ENCODE measurements around the gene TPGS2.

The TPGS2 gene

DNA sequence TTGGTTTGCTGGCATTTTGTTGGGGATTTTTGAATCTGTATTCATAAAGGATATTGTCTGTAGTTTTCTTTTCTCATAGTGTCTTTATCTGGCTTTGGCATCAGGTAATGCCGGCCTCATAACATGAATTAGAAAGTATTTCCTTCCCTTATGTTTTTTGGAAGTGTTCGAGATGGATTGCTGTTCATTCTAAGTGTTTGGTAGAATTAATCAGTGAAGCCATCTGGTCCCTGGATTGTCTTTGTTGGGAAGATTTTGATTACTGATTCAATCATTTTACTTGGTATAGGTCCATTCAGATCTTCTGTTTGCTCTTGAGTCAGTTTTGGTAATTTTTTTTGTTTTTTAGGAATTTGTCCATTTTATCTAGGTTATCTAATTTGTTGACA is 22.4 kb upstream of the TPGS2 start:
- DNase-seq (ENCODE audit: extremely low read depth, low read depth): no peak
- TF ChIP-seq, protein P1, sequence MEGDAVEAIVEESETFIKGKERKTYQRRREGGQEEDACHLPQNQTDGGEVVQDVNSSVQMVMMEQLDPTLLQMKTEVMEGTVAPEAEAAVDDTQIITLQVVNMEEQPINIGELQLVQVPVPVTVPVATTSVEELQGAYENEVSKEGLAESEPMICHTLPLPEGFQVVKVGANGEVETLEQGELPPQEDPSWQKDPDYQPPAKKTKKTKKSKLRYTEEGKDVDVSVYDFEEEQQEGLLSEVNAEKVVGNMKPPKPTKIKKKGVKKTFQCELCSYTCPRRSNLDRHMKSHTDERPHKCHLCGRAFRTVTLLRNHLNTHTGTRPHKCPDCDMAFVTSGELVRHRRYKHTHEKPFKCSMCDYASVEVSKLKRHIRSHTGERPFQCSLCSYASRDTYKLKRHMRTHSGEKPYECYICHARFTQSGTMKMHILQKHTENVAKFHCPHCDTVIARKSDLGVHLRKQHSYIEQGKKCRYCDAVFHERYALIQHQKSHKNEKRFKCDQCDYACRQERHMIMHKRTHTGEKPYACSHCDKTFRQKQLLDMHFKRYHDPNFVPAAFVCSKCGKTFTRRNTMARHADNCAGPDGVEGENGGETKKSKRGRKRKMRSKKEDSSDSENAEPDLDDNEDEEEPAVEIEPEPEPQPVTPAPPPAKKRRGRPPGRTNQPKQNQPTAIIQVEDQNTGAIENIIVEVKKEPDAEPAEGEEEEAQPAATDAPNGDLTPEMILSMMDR (IDR thresholded peaks at IDR 0.05; ENCODE audit: low read depth, low read length): no peak

DNA sequence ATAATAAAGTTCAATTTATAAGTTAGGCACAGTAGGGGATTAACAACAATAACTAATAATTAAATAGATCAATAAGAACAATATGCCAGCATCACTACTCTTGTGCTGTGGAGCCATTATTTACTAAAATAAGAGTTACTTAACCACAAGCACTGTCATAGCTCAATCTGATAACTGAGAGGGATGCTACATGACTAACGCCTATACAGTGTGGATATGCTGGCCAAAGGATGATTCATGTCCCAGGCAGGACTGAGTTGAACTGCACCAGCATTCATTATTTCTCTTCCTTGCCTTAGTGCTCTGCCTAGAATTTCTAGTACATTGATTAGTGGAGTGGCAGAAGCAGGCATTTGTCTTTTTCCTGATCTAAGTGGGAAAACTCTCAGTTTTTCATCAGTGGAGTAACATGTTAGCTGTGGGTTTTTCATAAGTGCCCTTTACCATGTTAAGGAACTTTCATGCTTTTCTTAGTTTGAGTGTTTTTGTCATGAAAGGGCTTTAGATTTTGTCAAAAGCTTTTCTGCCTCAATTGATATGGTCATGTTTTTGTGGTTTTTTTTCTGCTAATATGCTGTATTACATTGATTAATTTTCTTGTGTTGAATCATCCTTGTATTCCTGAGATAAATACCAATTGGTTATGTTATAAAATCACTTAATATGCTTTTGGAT is 21.9 kb upstream of the TPGS2 start:
- DNase-seq (ENCODE audit: extremely low read depth, low read depth): no peak

DNA sequence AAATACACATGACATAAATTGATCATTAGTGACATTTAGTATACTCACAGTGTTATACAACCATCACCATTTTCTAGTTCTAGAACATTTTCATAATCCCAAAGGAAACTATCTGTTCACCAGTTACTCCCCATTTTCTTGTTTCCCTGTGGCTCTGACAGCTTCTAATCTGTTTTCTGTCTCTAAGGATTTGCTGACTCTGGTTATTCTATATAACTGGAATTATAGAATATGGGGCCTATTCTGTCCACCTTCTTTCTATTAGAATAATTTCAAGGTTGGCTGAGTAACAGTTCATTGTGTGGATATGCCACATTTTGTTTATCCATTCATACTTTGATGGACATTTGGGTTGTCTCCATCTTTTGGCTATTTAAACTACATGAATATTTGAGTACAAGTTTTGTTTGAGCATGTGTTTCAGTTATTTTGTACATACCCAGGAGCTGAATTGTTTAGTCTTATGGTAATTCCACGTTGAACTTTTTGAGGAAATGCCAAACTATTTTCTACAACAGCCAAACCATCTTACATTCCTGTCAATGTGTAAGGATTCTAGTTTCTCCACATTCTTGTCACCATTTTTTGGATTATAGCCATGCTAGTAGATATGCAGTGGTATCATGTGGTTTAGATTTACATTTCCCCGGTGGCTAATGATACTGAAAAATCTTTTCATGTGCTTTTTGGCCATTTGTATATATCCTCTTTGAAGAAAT is 20.6 kb upstream of the TPGS2 start:
- DNase-seq (ENCODE audit: extremely low read depth, low read depth): no peak
- TF ChIP-seq, protein P1 (IDR thresholded peaks at IDR 0.05; ENCODE audit: low read depth, low read length): no peak

More for the DNA sequence above, 21.9 kb upstream of the TPGS2 start:
- TF ChIP-seq, protein P1 (IDR thresholded peaks at IDR 0.05; ENCODE audit: low read depth, low read length): no peak

DNA sequence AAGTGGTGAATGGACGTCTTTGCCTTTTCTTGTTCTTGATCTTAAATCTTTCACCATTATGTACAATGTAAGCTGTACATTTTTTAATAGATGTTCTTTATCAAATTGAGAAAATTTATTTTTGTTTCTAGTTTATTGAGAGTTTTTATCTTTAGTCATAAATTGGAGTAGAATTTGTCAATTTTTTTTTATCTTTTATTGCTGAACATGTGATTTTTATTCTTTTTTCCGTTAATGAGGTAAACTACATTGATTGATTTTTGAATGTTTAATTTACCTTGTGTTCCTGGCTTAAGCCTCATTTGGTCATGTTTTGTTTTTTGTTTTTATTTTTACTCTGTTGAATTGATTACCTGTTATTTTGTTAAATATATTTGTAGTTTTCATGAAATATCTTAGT is 19.8 kb upstream of the TPGS2 start:
- TF ChIP-seq, protein P1 (IDR thresholded peaks at IDR 0.05; ENCODE audit: low read depth, low read length): no peak
- DNase-seq (ENCODE audit: extremely low read depth, low read depth): no peak

DNA sequence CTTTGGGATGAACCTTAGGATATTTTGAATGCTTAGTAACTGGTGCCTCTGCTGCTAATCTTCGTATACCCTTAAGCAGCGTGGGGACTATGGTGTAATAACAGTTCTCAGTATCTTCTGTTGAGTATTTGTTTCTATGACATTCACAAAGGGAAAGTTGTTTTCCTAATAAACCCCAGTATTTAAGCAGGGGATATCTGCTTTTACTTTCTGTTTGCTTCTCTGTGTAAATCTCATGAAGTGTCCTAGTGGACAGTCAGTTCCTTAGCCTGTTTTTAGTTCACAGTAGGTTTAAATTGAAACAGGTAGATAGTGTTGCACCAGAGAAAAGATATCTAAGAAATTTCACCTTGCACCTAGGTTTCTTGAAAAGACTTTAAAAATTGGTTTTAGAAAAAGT is 15.0 kb upstream of the TPGS2 start:
- DNase-seq (ENCODE audit: extremely low read depth, low read depth): no peak
- TF ChIP-seq, protein P1 (IDR thresholded peaks at IDR 0.05; ENCODE audit: low read depth, low read length): no peak

DNA sequence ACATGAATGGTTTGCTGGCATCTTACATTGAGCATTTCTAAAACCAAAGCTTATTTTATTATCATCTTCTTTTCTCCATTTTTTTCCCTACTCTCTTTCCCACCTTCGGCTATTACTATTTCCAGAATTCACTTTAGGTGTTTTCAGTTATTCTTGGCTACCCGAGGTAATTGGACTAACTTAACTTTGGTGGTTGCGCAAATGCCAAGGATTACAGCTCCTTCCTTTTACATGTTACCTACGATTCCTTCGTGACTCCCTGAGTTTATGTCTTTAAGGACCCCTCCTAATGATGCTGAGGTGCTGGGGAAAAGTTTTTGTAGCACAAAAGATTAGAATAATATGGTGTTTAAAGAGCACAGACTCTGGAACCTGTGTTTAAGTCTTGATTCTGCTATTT is 14.4 kb upstream of the TPGS2 start:
- TF ChIP-seq, protein P1 (IDR thresholded peaks at IDR 0.05; ENCODE audit: low read depth, low read length): no peak
- no peak for DNase-seq (ENCODE audit: extremely low read depth, low read depth)

DNA sequence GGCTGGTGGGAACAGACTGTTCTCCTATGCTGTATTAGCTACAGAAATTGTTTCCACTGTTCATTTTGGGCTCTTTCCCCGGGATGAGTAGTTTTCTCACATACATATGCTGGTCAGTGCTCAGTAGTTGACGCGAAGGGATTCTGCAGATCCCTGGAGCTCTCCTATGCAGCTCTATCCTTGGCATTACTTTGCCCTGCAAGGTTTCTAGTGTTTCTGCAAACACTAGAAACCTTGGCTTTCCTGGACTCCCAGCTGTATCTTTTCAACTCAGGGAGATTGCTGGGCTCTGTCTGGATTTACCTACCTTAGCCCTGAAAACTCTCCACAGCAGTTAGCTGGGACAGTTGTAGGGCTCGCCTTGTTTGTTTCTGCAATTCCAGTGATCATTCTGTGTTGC is 11.0 kb upstream of the TPGS2 start:
- DNase-seq (ENCODE audit: extremely low read depth, low read depth): no peak
- TF ChIP-seq, protein P1 (IDR thresholded peaks at IDR 0.05; ENCODE audit: low read depth, low read length): no peak

Measured in AG09319 (cell line).